HepG2 (cell line): ENCODE results near the gene LAMA5. TPM values are rescaled to one million over a fixed set of nuclear protein-coding genes. Genes with fewer than 3 reads are reported as not detected.

Source experiments
- ARHGAP35 ChIP-seq: sonication (generic); formaldehyde crosslinking; IDR thresholded peaks from 2 replicates; pipeline ENCODE4 v1.9.0; 2022; ENCODE audit warnings: mild to moderate bottlenecking, inconsistent platforms, moderate library complexity, missing genetic modification reagents, borderline replicate concordance
- ARNT2 ChIP-seq: sonication (generic); formaldehyde crosslinking; IDR thresholded peaks from 2 replicates; pipeline ENCODE4 v1.8.0; 2022; ENCODE audit warnings: mild to moderate bottlenecking, low read depth, missing genetic modification reagents, moderate library complexity
- CC2D1A ChIP-seq: sonication (generic); formaldehyde crosslinking; IDR thresholded peaks from 2 replicates; pipeline ENCODE4 v1.8.1; 2023; ENCODE audit warnings: mild to moderate bottlenecking, missing genetic modification reagents
- CENPX ChIP-seq: sonication (generic); formaldehyde crosslinking; IDR thresholded peaks from 2 replicates; pipeline ENCODE4 v1.9.0; 2021; ENCODE audit warnings: mild to moderate bottlenecking, missing genetic modification reagents, moderate library complexity
- GZF1 ChIP-seq: sonication (generic); formaldehyde crosslinking; IDR thresholded peaks from 2 replicates; pipeline ENCODE4 v1.5.1; 2020; ENCODE audit warnings: mild to moderate bottlenecking, missing genetic modification reagents
- JARID2 ChIP-seq: sonication (generic); formaldehyde crosslinking; IDR thresholded peaks from 2 replicates; pipeline ENCODE4 v1.8.1; 2023; ENCODE audit warnings: missing genetic modification reagents, inconsistent platforms; ENCODE audit not compliant: insufficient replicate concordance
- KLF15 ChIP-seq: sonication (generic); formaldehyde crosslinking; IDR thresholded peaks from 2 replicates; pipeline ENCODE4 v1.8.1; 2023; ENCODE audit warnings: borderline replicate concordance, mild to moderate bottlenecking, inconsistent platforms, missing genetic modification reagents, mixed read lengths
- MAZ ChIP-seq, 2 experiments: sonication (generic) in 1 of 2; formaldehyde crosslinking in 1 of 2; IDR thresholded peaks; 2 replicates each; pipeline versions ENCODE4 v1.5.0 to v1.6.1; 2012 to 2020; ENCODE audit warnings: low read depth in 2 of 2, mild to moderate bottlenecking in 2 of 2, borderline replicate concordance in 1 of 2, improper control_type of control experiment in 1 of 2, low read length in 1 of 2, missing genetic modification reagents in 1 of 2, moderate library complexity in 1 of 2
- MED1 ChIP-seq: sonication (generic); formaldehyde crosslinking; IDR thresholded peaks from 2 replicates; pipeline ENCODE4 v1.4.0; 2020; ENCODE audit warnings: missing genetic modification reagents
- NCOR1 ChIP-seq: fragments of 200-600 bp; sonication (generic); IDR thresholded peaks from 2 replicates; pipeline ENCODE4 v1.7.0; 2017; ENCODE audit warnings: antibody characterized with exemption, low read length, borderline replicate concordance
- PREB ChIP-seq: sonication (generic); formaldehyde crosslinking; IDR thresholded peaks from 2 replicates; pipeline ENCODE4 v1.4.0; 2020; ENCODE audit warnings: missing genetic modification reagents
- SUZ12 ChIP-seq: fragments of 150-350 bp; IDR thresholded peaks from 2 replicates; pipeline ENCODE4 v1.6.1; 2014; ENCODE audit warnings: low read depth, low read length
- TAF15 ChIP-seq: fragments of 200-400 bp; formaldehyde crosslinking; IDR thresholded peaks from one replicate; pipeline ENCODE4 v1.6.1; 2018; ENCODE audit warnings: mild to moderate bottlenecking, low read depth, low read length; ENCODE audit not compliant: poor library complexity, severe bottlenecking
- THRA ChIP-seq: sonication (generic); formaldehyde crosslinking; IDR thresholded peaks from 2 replicates; pipeline ENCODE4 v1.4.0; 2020; ENCODE audit warnings: missing genetic modification reagents, borderline replicate concordance
- ZBTB33 ChIP-seq: sonication (generic); formaldehyde crosslinking; IDR thresholded peaks from 2 replicates; pipeline ENCODE4 v1.4.0; 2020; ENCODE audit warnings: missing genetic modification reagents
- ZBTB43 ChIP-seq: sonication (generic); formaldehyde crosslinking; conservative IDR thresholded peaks from 2 replicates; pipeline ENCODE4 v1.4.0; 2020; ENCODE audit warnings: missing genetic modification reagents
- ZBTB7B ChIP-seq: sonication (generic); formaldehyde crosslinking; IDR thresholded peaks from 2 replicates; pipeline ENCODE4 v1.4.0; 2020; ENCODE audit warnings: missing genetic modification reagents
- ZNF282 ChIP-seq: fragments of 450-650 bp; IDR thresholded peaks from 2 replicates; pipeline ENCODE4 v1.6.1; 2018; ENCODE audit not compliant: partially characterized antibody
- ZNF558 ChIP-seq: sonication (generic); formaldehyde crosslinking; IDR thresholded peaks from 2 replicates; pipeline ENCODE4 v1.9.0; 2022; ENCODE audit warnings: mild to moderate bottlenecking, missing genetic modification reagents, borderline replicate concordance
- ZNF773 ChIP-seq: sonication (generic); formaldehyde crosslinking; IDR thresholded peaks from 2 replicates; pipeline ENCODE4 v1.4.0; 2020; ENCODE audit warnings: missing genetic modification reagents, borderline replicate concordance
- ZNF777 ChIP-seq: sonication (generic); formaldehyde crosslinking; IDR thresholded peaks from 2 replicates; pipeline ENCODE4 v1.4.0; 2020; ENCODE audit warnings: missing genetic modification reagents
- ZNF780A ChIP-seq: sonication (generic); formaldehyde crosslinking; IDR thresholded peaks from 2 replicates; pipeline ENCODE4 v1.8.0; 2022; ENCODE audit warnings: mild to moderate bottlenecking, missing genetic modification reagents, moderate library complexity
- polyA plus RNA-seq, 8 experiments: library from polyadenylated mRNA; depleted of rRNA in 3 of 8; stranded (reverse) in 7 of 8; unstranded in 1 of 8; fragments of >200 nt; fragmentation: Illumina TruSeq in 4 of 8; extraction: Trizol in 4 of 8; gene quantifications; 2 replicates each; pipeline versions ENCODE4 v1.2.1 to v1.2.3, GENCODE V29; 2011 to 2016; ENCODE audit warnings: low read depth in 4 of 8, missing spikeins in 1 of 8, mixed read lengths in 1 of 8; ENCODE audit not compliant: insufficient read depth in 1 of 8
- total RNA-seq, 5 experiments: library from RNA; depleted of rRNA; stranded (reverse); fragments of >200 nt; fragmentation: Illumina TruSeq; extraction: Trizol; gene quantifications; 2 replicates each; pipeline ENCODE4 v1.2.3, GENCODE V29; 2016; ENCODE audit warnings: low read depth in 1 of 5

The LAMA5 gene
- total and polyA plus RNA-seq, 2 of the 13 experiments (the other 11 are each of a cell fraction or from before 2014, with no cell fraction given), result 21.0 to 44.7 TPM

GRCh38 chr20:62367136-62367632 is at the start of gene LAMA5 (continued):
- TF ChIP-seq THRA (CRISPR knock-in tag) (no peak; the same call in none of the 2 replicates), JARID2 (peak; percentile 11), ZNF777 (CRISPR knock-in tag) (peak; percentile 10; the same call in 1 of the 2 replicates), NCOR1 (no peak; the same call in 1 of the 2 replicates), GZF1 (CRISPR knock-in tag) (no peak; the same call in 1 of the 2 replicates), ZNF773 (0 out of 2 replicates have a peak, but pooled peaks have one; percentile 4), CC2D1A (CRISPR knock-in tag) (no peak), ZBTB33 (no peak), ARNT2 (peak; percentile 44; the same call in 1 of the 2 replicates), ZNF282 (no peak), PREB (CRISPR knock-in tag) (no peak), MED1 (CRISPR knock-in tag) (peak; percentile 23; the same call in 1 of the 2 replicates), ZBTB43 (peak; percentile 11; the same call in 1 of the 2 replicates), ARHGAP35 (CRISPR knock-in tag) (no peak), MAZ (IDR thresholded peaks at IDR 0.05; ENCODE audit: borderline replicate concordance, low read depth, low read length) (peak; percentile 65; the same call in 1 of the 2 replicates), MAZ (CRISPR knock-in tag; IDR thresholded peaks at IDR 0.05; ENCODE audit: low read depth) (peak; percentile 67; the same call in 1 of the 2 replicates), SUZ12 (no peak), ZBTB7B (CRISPR knock-in tag) (no peak), ZNF558 (CRISPR knock-in tag) (no peak), KLF15 (CRISPR knock-in tag) (no peak), ZNF780A (CRISPR knock-in tag) (no peak; the same call in 1 of the 2 replicates), TAF15 (peak; percentile 81), CENPX (CRISPR knock-in tag) (no peak)
